ENCODE results near the gene LZTS2. TPM values are rescaled to one million over a fixed set of nuclear protein-coding genes. Genes with fewer than 3 reads are reported as not detected.
"Not testable (repeated sequence)": the region's sequence is repeated elsewhere in the genome, so short reads cannot be mapped to it uniquely, and the experiment has no call there.

The LZTS2 gene
- 146 and 166 TPM in 2 replicates for total RNA-seq (2014; rRNA removed; shearing (Covaris generic))

GRCh38 chr10:100999742-101000126 lies at the start of gene LZTS2:
TSS of gene LZTS2 (plus strand) at chr10:100999808. CDS start at chr10:101002539, 2,731 bp downstream.
- in situ Hi-C loops (cut with HindIII; ENCODE audit: low sequenced_read_pairs) = no loop called here

GRCh38 chr10:100960251-100960650 lies 39.4 kb upstream of the LZTS2 start:
- no peak for DNase-seq (ENCODE audit: low spot score)
- in situ Hi-C loops (cut with HindIII; ENCODE audit: low sequenced_read_pairs) = no loop called here

More at GRCh38 chr10:100999742-101000126, at the start of gene LZTS2:
- no peak for DNase-seq (ENCODE audit: low spot score)

GRCh38 chr10:100962351-100963080 lies 37.1 kb upstream of the LZTS2 start:
- in situ Hi-C loops (cut with HindIII; ENCODE audit: low sequenced_read_pairs) = no loop called here
- DNase-seq (ENCODE audit: low spot score) = no peak

GRCh38 chr10:100963826-100964225 lies 35.8 kb upstream of the LZTS2 start:
- DNase-seq (ENCODE audit: low spot score) = no peak
- in situ Hi-C loops (cut with HindIII; ENCODE audit: low sequenced_read_pairs) = no loop called here

- no peak for DNase-seq (ENCODE audit: low spot score)
- in situ Hi-C loops (cut with HindIII; ENCODE audit: low sequenced_read_pairs) = no loop called here
Observed at GRCh38 chr10:100965820-100966219, 33.8 kb upstream of the LZTS2 start.

- DNase-seq (ENCODE audit: low spot score) = no peak
- in situ Hi-C loops (cut with HindIII; ENCODE audit: low sequenced_read_pairs) = no loop called here
Observed at GRCh38 chr10:100966887-100967286, 32.7 kb upstream of the LZTS2 start.

GRCh38 chr10:100967332-100967731 lies 32.3 kb upstream of the LZTS2 start:
- in situ Hi-C loops (cut with HindIII; ENCODE audit: low sequenced_read_pairs) = no loop called here
- no peak for DNase-seq (ENCODE audit: low spot score)

GRCh38 chr10:100968062-100968736 lies 31.4 kb upstream of the LZTS2 start:
- no peak for DNase-seq (ENCODE audit: low spot score)
- in situ Hi-C loops (cut with HindIII; ENCODE audit: low sequenced_read_pairs) = no loop called here

GRCh38 chr10:100968863-100969186 lies 30.8 kb upstream of the LZTS2 start:
- no peak for DNase-seq (ENCODE audit: low spot score)
- in situ Hi-C loops (cut with HindIII; ENCODE audit: low sequenced_read_pairs) = no loop called here

GRCh38 chr10:100969187-100970075 lies 30.2 kb upstream of the LZTS2 start, which contains the start of gene SEMA4G:
TSS of gene SEMA4G (plus strand) at chr10:100969504. CDS start at chr10:100972913, 3,409 bp downstream.
- in situ Hi-C loops (cut with HindIII; ENCODE audit: low sequenced_read_pairs) = no loop called here
- DNase-seq (ENCODE audit: low spot score) = peak; percentile 54

GRCh38 chr10:100970076-100970913 lies 29.3 kb upstream of the LZTS2 start:
- peak; percentile 65 for DNase-seq (ENCODE audit: low spot score)
- in situ Hi-C loops (cut with HindIII; ENCODE audit: low sequenced_read_pairs) = no loop called here

GRCh38 chr10:100970914-100971811 lies 28.4 kb upstream of the LZTS2 start:
- in situ Hi-C loops (cut with HindIII; ENCODE audit: low sequenced_read_pairs) = no loop called here
- DNase-seq (ENCODE audit: low spot score) = no peak

GRCh38 chr10:100972115-100972903 lies 27.3 kb upstream of the LZTS2 start:
- in situ Hi-C loops (cut with HindIII; ENCODE audit: low sequenced_read_pairs) = no loop called here
- no peak for DNase-seq (ENCODE audit: low spot score)

- in situ Hi-C loops (cut with HindIII; ENCODE audit: low sequenced_read_pairs) = no loop called here
- DNase-seq (ENCODE audit: low spot score) = no peak
Observed at GRCh38 chr10:100972904-100973535, 26.6 kb upstream of the LZTS2 start.

- in situ Hi-C loops (cut with HindIII; ENCODE audit: low sequenced_read_pairs); DNase-seq (ENCODE audit: low spot score): not testable (repeated sequence)
Observed at GRCh38 chr10:100975397-100975796, 24.2 kb upstream of the LZTS2 start.

GRCh38 chr10:100976906-100977305 lies 22.7 kb upstream of the LZTS2 start:
- in situ Hi-C loops (cut with HindIII; ENCODE audit: low sequenced_read_pairs) = no loop called here
- no peak for DNase-seq (ENCODE audit: low spot score)

- in situ Hi-C loops (cut with HindIII; ENCODE audit: low sequenced_read_pairs) = no loop called here
- no peak for DNase-seq (ENCODE audit: low spot score)
Observed at GRCh38 chr10:100977436-100977835, 22.2 kb upstream of the LZTS2 start.
